Measurements from ENCODE around the gene SMAD2.

DNA sequence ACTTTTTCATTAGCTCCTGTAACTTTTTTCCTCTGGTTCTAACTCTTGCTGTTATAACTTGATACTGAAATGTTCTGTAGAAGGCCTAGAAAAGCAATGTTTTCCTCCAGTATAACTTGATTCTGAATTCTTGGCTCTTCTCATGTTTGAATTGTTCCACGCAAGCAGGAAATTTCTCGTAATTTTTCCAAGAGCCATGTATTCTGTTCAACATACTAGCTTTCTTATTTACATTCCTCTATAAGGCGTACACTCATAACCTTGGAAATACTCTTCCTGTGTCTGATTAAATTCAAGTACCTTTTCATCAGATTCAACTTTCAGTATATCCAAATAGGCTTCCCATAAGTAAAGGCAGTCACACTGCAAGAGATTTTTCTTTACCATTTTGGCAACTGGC is 109.1 kb downstream of the SMAD2 start:
- no peak for TF ChIP-seq EZH2 (IDR thresholded peaks at IDR 0.05; ENCODE audit: low read length)
- no peak for TF ChIP-seq CTCF (optimal IDR thresholded peaks at IDR 0.05 in 1 of 3, IDR thresholded peaks at IDR 0.05 in 1 of 3, conservative IDR thresholded peaks at IDR 0.05 in 1 of 3; ENCODE audit: extremely low read depth in 1 of 3, insufficient read depth in 2 of 3, low read length in 3 of 3)
